ENCODE data around the gene BRSK1.

GRCh38 chr19:55247621-55248099 is 36.1 kb upstream of the BRSK1 start:
- TF ChIP-seq POLR2A (IDR thresholded peaks at IDR 0.05) (no peak), POLR2AphosphoS5 (IDR thresholded peaks at IDR 0.05) (no peak)
- TF ChIP-seq, protein P1, sequence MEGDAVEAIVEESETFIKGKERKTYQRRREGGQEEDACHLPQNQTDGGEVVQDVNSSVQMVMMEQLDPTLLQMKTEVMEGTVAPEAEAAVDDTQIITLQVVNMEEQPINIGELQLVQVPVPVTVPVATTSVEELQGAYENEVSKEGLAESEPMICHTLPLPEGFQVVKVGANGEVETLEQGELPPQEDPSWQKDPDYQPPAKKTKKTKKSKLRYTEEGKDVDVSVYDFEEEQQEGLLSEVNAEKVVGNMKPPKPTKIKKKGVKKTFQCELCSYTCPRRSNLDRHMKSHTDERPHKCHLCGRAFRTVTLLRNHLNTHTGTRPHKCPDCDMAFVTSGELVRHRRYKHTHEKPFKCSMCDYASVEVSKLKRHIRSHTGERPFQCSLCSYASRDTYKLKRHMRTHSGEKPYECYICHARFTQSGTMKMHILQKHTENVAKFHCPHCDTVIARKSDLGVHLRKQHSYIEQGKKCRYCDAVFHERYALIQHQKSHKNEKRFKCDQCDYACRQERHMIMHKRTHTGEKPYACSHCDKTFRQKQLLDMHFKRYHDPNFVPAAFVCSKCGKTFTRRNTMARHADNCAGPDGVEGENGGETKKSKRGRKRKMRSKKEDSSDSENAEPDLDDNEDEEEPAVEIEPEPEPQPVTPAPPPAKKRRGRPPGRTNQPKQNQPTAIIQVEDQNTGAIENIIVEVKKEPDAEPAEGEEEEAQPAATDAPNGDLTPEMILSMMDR (IDR thresholded peaks at IDR 0.05) = no peak
